HepG2 (cell line): ENCODE data around the gene PXYLP1. TPM values are rescaled to one million over a fixed set of nuclear protein-coding genes. Genes with fewer than 3 reads are reported as not detected.
A peak's percentile ranks its signal among the peaks of the same experiment; 100 is the strongest.

ENCODE experiments used
- ADNP ChIP-seq: sonication (generic); formaldehyde crosslinking; IDR thresholded peaks from 2 replicates; pipeline ENCODE4 v1.4.0; 2020; ENCODE audit warnings: missing genetic modification reagents
- DPF2 ChIP-seq: sonication (generic); formaldehyde crosslinking; IDR thresholded peaks from 2 replicates; pipeline ENCODE4 v1.4.0; 2020; ENCODE audit warnings: mild to moderate bottlenecking, low read depth, missing genetic modification reagents, borderline replicate concordance
- DR1 ChIP-seq: sonication (generic); formaldehyde crosslinking; IDR thresholded peaks from 2 replicates; pipeline ENCODE4 v1.8.0; 2021; ENCODE audit warnings: mild to moderate bottlenecking, missing genetic modification reagents, inconsistent platforms
- HNRNPL ChIP-seq: fragments of 200-400 bp; formaldehyde crosslinking; IDR thresholded peaks from 2 replicates; pipeline ENCODE4 v1.6.1; 2017; ENCODE audit warnings: mild to moderate bottlenecking, low read depth, low read length
- IRX3 ChIP-seq: sonication (generic); formaldehyde crosslinking; IDR thresholded peaks from 2 replicates; pipeline ENCODE4 v1.8.1; 2023; ENCODE audit warnings: mild to moderate bottlenecking, low read depth, missing genetic modification reagents, borderline replicate concordance
- MAF1 ChIP-seq: sonication (generic); formaldehyde crosslinking; IDR thresholded peaks from 2 replicates; pipeline ENCODE4 v1.5.0; 2020; ENCODE audit warnings: missing genetic modification reagents, borderline replicate concordance
- NR2C2 ChIP-seq: sonication (generic); formaldehyde crosslinking; IDR thresholded peaks from 2 replicates; pipeline ENCODE4 v1.4.0; 2020; ENCODE audit warnings: missing genetic modification reagents, mild to moderate bottlenecking, moderate library complexity, borderline replicate concordance
- RARA ChIP-seq: IDR thresholded peaks from 2 replicates; pipeline ENCODE4 v1.6.1; 2016; ENCODE audit warnings: missing genetic modification reagents, missing compliant biosample characterization
- SALL1 ChIP-seq: sonication (generic); formaldehyde crosslinking; IDR thresholded peaks from 2 replicates; pipeline ENCODE4 v1.8.0; 2022; ENCODE audit warnings: mild to moderate bottlenecking, missing genetic modification reagents
- SMC3 ChIP-seq: IDR thresholded peaks from 2 replicates; pipeline ENCODE4 v1.6.1; 2011; ENCODE audit warnings: low read length, improper control_type of control experiment
- TCF7 ChIP-seq: sonication (generic); IDR thresholded peaks from 2 replicates; pipeline ENCODE4 v1.6.1; 2016; ENCODE audit warnings: antibody characterized with exemption, low read depth
- TEAD3 ChIP-seq: optimal IDR thresholded peaks from 2 replicates; pipeline ENCODE3; 2016; ENCODE audit warnings: borderline replicate concordance
- ZFYVE20 ChIP-seq: sonication (generic); formaldehyde crosslinking; IDR thresholded peaks from 2 replicates; pipeline ENCODE4 v1.8.0; 2023; ENCODE audit warnings: low read depth, mild to moderate bottlenecking, moderate library complexity, missing genetic modification reagents, borderline replicate concordance
- ZKSCAN1 ChIP-seq: fragments of 150-350 bp; IDR thresholded peaks from 2 replicates; pipeline ENCODE4 v1.6.1; 2014; ENCODE audit warnings: low read length
- ZNF737 ChIP-seq: sonication (generic); formaldehyde crosslinking; IDR thresholded peaks from 2 replicates; pipeline ENCODE4 v1.5.0; 2020; ENCODE audit warnings: missing genetic modification reagents, mild to moderate bottlenecking, borderline replicate concordance
- polyA plus RNA-seq, 8 experiments: library from polyadenylated mRNA; depleted of rRNA in 3 of 8; stranded (reverse) in 7 of 8; unstranded in 1 of 8; fragments of >200 nt; fragmentation: Illumina TruSeq in 4 of 8; extraction: Trizol in 4 of 8; gene quantifications; 2 replicates each; pipeline versions ENCODE4 v1.2.1 to v1.2.3, GENCODE V29; 2011 to 2016; ENCODE audit warnings: low read depth in 4 of 8, missing spikeins in 1 of 8, mixed read lengths in 1 of 8; ENCODE audit not compliant: insufficient read depth in 1 of 8
- total RNA-seq, 5 experiments: library from RNA; depleted of rRNA; stranded (reverse); fragments of >200 nt; fragmentation: Illumina TruSeq; extraction: Trizol; gene quantifications; 2 replicates each; pipeline ENCODE4 v1.2.3, GENCODE V29; 2016; ENCODE audit warnings: low read depth in 1 of 5
- TF ChIP-seq, protein P1 (sequence below): sonication (generic); formaldehyde crosslinking; IDR thresholded peaks from 2 replicates; pipeline ENCODE4 v1.9.0; 2021; ENCODE audit warnings: mild to moderate bottlenecking, missing genetic modification reagents
- TF ChIP-seq, protein P2 (sequence below): sonication (generic); formaldehyde crosslinking; IDR thresholded peaks from 2 replicates; pipeline ENCODE4 v1.5.1; 2020; ENCODE audit warnings: missing genetic modification reagents, mild to moderate bottlenecking, borderline replicate concordance
- TF ChIP-seq, protein P3 (sequence below): sonication (generic); formaldehyde crosslinking; IDR thresholded peaks from 2 replicates; pipeline ENCODE4 v1.4.0; 2020; ENCODE audit warnings: missing genetic modification reagents, mild to moderate bottlenecking, borderline replicate concordance

The PXYLP1 gene
- total and polyA plus RNA-seq, 2 of the 13 experiments (the other 11 are each of a cell fraction or from before 2014, with no cell fraction given) = 4.9 to 8.1 TPM

DNA sequence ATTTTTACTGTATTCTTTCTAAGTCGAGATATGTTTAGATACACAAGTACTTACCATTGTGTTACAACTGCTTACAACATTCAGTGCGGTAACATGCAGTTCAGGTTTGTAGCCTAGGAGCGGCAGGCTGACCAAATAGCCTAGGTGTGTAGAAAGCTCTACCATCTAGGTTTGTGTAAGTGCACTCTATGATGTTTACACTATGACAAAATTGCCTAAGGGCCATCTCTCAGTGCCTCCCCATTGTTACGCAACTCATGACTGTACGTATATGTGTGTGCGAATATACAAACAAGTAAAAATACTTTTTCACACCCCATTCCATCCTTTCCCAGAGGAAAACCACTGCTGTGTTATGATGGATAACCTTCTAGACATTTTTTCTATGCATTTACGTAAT, 44.3 kb downstream of the PXYLP1 start (continued):
- TF ChIP-seq, protein P1, sequence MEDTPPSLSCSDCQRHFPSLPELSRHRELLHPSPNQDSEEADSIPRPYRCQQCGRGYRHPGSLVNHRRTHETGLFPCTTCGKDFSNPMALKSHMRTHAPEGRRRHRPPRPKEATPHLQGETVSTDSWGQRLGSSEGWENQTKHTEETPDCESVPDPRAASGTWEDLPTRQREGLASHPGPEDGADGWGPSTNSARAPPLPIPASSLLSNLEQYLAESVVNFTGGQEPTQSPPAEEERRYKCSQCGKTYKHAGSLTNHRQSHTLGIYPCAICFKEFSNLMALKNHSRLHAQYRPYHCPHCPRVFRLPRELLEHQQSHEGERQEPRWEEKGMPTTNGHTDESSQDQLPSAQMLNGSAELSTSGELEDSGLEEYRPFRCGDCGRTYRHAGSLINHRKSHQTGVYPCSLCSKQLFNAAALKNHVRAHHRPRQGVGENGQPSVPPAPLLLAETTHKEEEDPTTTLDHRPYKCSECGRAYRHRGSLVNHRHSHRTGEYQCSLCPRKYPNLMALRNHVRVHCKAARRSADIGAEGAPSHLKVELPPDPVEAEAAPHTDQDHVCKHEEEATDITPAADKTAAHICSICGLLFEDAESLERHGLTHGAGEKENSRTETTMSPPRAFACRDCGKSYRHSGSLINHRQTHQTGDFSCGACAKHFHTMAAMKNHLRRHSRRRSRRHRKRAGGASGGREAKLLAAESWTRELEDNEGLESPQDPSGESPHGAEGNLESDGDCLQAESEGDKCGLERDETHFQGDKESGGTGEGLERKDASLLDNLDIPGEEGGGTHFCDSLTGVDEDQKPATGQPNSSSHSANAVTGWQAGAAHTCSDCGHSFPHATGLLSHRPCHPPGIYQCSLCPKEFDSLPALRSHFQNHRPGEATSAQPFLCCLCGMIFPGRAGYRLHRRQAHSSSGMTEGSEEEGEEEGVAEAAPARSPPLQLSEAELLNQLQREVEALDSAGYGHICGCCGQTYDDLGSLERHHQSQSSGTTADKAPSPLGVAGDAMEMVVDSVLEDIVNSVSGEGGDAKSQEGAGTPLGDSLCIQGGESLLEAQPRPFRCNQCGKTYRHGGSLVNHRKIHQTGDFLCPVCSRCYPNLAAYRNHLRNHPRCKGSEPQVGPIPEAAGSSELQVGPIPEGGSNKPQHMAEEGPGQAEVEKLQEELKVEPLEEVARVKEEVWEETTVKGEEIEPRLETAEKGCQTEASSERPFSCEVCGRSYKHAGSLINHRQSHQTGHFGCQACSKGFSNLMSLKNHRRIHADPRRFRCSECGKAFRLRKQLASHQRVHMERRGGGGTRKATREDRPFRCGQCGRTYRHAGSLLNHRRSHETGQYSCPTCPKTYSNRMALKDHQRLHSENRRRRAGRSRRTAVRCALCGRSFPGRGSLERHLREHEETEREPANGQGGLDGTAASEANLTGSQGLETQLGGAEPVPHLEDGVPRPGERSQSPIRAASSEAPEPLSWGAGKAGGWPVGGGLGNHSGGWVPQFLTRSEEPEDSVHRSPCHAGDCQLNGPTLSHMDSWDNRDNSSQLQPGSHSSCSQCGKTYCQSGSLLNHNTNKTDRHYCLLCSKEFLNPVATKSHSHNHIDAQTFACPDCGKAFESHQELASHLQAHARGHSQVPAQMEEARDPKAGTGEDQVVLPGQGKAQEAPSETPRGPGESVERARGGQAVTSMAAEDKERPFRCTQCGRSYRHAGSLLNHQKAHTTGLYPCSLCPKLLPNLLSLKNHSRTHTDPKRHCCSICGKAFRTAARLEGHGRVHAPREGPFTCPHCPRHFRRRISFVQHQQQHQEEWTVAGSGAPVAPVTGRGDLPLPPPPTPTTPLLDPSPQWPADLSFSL (CRISPR knock-in tag) = peak; percentile 91
- no peak for TF ChIP-seq DR1 (CRISPR knock-in tag)
- no peak for TF ChIP-seq MAF1
- TF ChIP-seq ZKSCAN1 = no peak
- TF ChIP-seq SMC3 = peak; percentile 43; the same call in 1 of the 2 replicates
- TF ChIP-seq SALL1 (CRISPR knock-in tag) = peak; percentile 30; the same call in 1 of the 2 replicates
- TF ChIP-seq RARA = peak; percentile 53
- TF ChIP-seq ZNF737 (CRISPR knock-in tag) = no peak
- TF ChIP-seq TCF7 = no peak
- no peak for TF ChIP-seq ADNP (CRISPR knock-in tag)
- no peak for TF ChIP-seq ZFYVE20 (CRISPR knock-in tag)
- peak; percentile 40 for TF ChIP-seq TEAD3 (CRISPR knock-in tag)
- TF ChIP-seq IRX3 (CRISPR knock-in tag) = no peak
- TF ChIP-seq, protein P2, sequence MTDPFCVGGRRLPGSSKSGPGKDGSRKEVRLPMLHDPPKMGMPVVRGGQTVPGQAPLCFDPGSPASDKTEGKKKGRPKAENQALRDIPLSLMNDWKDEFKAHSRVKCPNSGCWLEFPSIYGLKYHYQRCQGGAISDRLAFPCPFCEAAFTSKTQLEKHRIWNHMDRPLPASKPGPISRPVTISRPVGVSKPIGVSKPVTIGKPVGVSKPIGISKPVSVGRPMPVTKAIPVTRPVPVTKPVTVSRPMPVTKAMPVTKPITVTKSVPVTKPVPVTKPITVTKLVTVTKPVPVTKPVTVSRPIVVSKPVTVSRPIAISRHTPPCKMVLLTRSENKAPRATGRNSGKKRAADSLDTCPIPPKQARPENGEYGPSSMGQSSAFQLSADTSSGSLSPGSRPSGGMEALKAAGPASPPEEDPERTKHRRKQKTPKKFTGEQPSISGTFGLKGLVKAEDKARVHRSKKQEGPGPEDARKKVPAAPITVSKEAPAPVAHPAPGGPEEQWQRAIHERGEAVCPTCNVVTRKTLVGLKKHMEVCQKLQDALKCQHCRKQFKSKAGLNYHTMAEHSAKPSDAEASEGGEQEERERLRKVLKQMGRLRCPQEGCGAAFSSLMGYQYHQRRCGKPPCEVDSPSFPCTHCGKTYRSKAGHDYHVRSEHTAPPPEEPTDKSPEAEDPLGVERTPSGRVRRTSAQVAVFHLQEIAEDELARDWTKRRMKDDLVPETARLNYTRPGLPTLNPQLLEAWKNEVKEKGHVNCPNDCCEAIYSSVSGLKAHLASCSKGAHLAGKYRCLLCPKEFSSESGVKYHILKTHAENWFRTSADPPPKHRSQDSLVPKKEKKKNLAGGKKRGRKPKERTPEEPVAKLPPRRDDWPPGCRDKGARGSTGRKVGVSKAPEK (CRISPR knock-in tag) = no peak
- TF ChIP-seq DPF2 (CRISPR knock-in tag) = no peak
- TF ChIP-seq HNRNPL = no peak
- TF ChIP-seq, protein P3, sequence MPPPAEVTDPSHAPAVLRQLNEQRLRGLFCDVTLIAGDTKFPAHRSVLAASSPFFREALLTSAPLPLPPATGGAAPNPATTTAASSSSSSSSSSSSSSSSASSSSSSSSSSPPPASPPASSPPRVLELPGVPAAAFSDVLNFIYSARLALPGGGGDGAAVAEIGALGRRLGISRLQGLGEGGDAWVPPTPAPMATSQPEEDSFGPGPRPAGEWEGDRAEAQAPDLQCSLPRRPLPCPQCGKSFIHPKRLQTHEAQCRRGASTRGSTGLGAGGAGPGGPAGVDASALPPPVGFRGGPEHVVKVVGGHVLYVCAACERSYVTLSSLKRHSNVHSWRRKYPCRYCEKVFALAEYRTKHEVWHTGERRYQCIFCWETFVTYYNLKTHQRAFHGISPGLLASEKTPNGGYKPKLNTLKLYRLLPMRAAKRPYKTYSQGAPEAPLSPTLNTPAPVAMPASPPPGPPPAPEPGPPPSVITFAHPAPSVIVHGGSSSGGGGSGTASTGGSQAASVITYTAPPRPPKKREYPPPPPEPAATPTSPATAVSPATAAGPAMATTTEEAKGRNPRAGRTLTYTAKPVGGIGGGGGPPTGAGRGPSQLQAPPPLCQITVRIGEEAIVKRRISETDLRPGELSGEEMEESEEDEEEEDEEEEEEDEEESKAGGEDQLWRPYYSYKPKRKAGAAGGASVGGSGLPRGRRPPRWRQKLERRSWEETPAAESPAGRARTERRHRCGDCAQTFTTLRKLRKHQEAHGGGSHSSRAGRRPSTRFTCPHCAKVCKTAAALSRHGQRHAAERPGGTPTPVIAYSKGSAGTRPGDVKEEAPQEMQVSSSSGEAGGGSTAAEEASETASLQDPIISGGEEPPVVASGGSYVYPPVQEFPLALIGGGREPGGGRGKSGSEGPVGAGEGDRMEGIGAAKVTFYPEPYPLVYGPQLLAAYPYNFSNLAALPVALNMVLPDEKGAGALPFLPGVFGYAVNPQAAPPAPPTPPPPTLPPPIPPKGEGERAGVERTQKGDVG (CRISPR knock-in tag) = no peak
- TF ChIP-seq NR2C2 (CRISPR knock-in tag) = 0 out of 2 replicates have a peak, but pooled peaks have one; percentile 22
